AG09309 (cell line): ENCODE measurements around the gene C1orf87.

Experiments
- DNase-seq: peaks from one replicate; pipeline ENCODE4 v3.0.0-alpha.2; 2010; ENCODE audit warnings: low read depth
- H3K4me3 ChIP-seq: 2 replicates; pipeline ENCODE4 v1.5.1; 2011; ENCODE audit warnings: mild to moderate bottlenecking, low read depth, low read length, moderate library complexity; ENCODE audit not compliant: control insufficient read depth
- CTCF ChIP-seq: IDR thresholded peaks from 2 replicates; pipeline ENCODE4 v1.5.1; 2011; ENCODE audit warnings: mild to moderate bottlenecking, low read depth, low read length, inconsistent platforms; ENCODE audit not compliant: insufficient read depth, control insufficient read depth; ENCODE audit errors: missing control alignments

Gene C1orf87

GRCh38 chr1:60108196-60108595 is 34.6 kb upstream of the C1orf87 start:
- no peak for TF ChIP-seq CTCF
- DNase-seq = no peak
- no peak overlapping the region for H3K4me3 ChIP-seq

GRCh38 chr1:60103186-60103585 is 29.6 kb upstream of the C1orf87 start:
- no peak for TF ChIP-seq CTCF
- H3K4me3 ChIP-seq = no peak overlapping the region
- no peak for DNase-seq

GRCh38 chr1:60102267-60103061 is 28.9 kb upstream of the C1orf87 start:
- DNase-seq = no peak
- no peak overlapping the region for H3K4me3 ChIP-seq
- no peak for TF ChIP-seq CTCF

- no peak for DNase-seq
- TF ChIP-seq CTCF = no peak
- H3K4me3 ChIP-seq = no peak overlapping the region
These were observed 27.9 kb upstream of the C1orf87 start for GRCh38 chr1:60101516-60101915.

GRCh38 chr1:60091195-60091715 is 17.7 kb upstream of the C1orf87 start:
- no peak for TF ChIP-seq CTCF
- no peak overlapping the region for H3K4me3 ChIP-seq
- no peak for DNase-seq

GRCh38 chr1:60090655-60091054 is 17.1 kb upstream of the C1orf87 start:
- no peak overlapping the region for H3K4me3 ChIP-seq
- no peak for TF ChIP-seq CTCF
- no peak for DNase-seq
